ENCODE measurements around the gene ZNF844.

DNA sequence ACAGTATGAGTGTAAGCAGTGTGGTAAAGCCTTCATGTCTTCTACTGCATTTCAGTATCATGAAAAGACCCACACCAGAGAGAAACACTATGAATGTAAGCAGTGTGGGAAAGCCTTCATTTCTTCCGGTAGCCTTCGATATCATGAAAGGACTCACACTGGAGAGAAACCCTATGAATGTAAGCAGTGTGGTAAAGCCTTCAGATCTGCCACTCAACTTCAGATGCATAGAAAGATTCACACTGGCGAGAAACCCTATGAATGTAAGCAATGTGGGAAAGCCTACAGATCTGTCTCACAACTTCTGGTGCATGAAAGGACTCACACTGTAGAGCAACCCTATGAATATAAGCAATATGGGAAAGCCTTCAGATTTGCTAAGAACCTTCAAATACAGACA lies 12.8 kb downstream of the ZNF844 start:
- TF ChIP-seq POLR2AphosphoS5 (IDR thresholded peaks at IDR 0.05; ENCODE audit: low read depth, low read length) (no peak), TAF1 (IDR thresholded peaks at IDR 0.05; ENCODE audit: borderline replicate concordance, low read depth, low read length) (no peak), POLR2A (IDR thresholded peaks at IDR 0.05; ENCODE audit: low read depth, low read length) (no peak)

All from GM12892 (cell line).